ENCODE data around the gene STRBP.
"Not testable (repeated sequence)": the region's sequence is repeated elsewhere in the genome, so short reads cannot be mapped to it uniquely, and the experiment has no call there.

STRBP gene

DNA sequence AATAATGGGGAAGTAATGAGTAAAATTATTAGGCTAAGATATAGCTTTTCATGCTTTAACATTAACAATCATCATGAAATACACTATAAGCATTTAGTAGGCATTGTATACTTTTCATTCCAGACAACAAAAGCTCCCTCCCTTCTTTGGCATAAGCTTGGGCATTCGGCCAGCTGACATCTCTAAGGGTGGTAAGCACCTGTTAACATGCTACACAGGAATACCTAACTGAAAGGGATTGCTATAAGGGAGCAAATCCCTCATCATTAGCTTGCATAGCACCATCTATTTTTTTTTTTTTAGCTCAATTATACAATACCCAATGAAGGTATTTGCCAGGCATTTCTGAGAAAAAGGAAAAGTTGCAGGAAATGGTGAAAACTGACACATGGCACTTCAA, 16.6 kb downstream of the STRBP start:
- Histone ChIP-seq H3F3A (ENCODE audit: insufficient read depth, low read length) (no peaks in the 10 kb centered on the region), H3K27ac (ENCODE audit: low read length) (no peak overlapping the region), H3K4me1 (ENCODE audit: low read length) (no peaks in the 10 kb centered on the region)

GRCh38 chr9:123251324-123251723, 17.1 kb downstream of the STRBP start:
- peaks cover 25% of the 10 kb centered on the region for H4K20me1 ChIP-seq (ENCODE audit: insufficient read depth, low read length)
- H3K4me1 ChIP-seq (ENCODE audit: low read length): no peaks in the 10 kb centered on the region
- no peaks in the 10 kb centered on the region for H3K27me3 ChIP-seq (replicated peaks; ENCODE audit: insufficient read depth, low read length)
- no peak overlapping the region for H3K4me3 ChIP-seq (ENCODE audit: low read length)
- TF ChIP-seq EZH2 (optimal IDR thresholded peaks at IDR 0.05; ENCODE audit: low read depth, low read length): no peak
- no peak for TF ChIP-seq EZH2phosphoT487 (IDR thresholded peaks at IDR 0.05; ENCODE audit: low read length)
- no peak for TF ChIP-seq CTCF (IDR thresholded peaks at IDR 0.05; ENCODE audit: low read length)
- no peaks in the 10 kb centered on the region for H3F3A ChIP-seq (ENCODE audit: insufficient read depth, low read length)
- H3K36me3 ChIP-seq (replicated peaks; ENCODE audit: insufficient read depth, low read length): no peaks in the 10 kb centered on the region
- H3K79me2 ChIP-seq (ENCODE audit: low read length): peaks cover 98% of the 10 kb centered on the region
- H3K9ac ChIP-seq (ENCODE audit: low read length): no peak overlapping the region
- no peak overlapping the region for H3K4me2 ChIP-seq (ENCODE audit: low read depth, low read length)
- H2AFZ ChIP-seq (ENCODE audit: low read length): no peak overlapping the region
- no peaks in the 10 kb centered on the region for H3K9me2 ChIP-seq (replicated peaks; ENCODE audit: insufficient read depth, low read length)
- H3K9me3 ChIP-seq (replicated peaks; ENCODE audit: insufficient read depth, low read length): no peaks in the 10 kb centered on the region
- no peak overlapping the region for H3K27ac ChIP-seq (ENCODE audit: low read length)
- no peak for DNase-seq

More for the DNA sequence above, 16.6 kb downstream of the STRBP start:
- Histone ChIP-seq H3K9ac (ENCODE audit: low read length) (no peak overlapping the region), H2AFZ (ENCODE audit: low read length) (no peak overlapping the region), H3K9me3 (replicated peaks; ENCODE audit: insufficient read depth, low read length) (no peaks in the 10 kb centered on the region), H3K79me2 (ENCODE audit: low read length) (peaks cover 98% of the 10 kb centered on the region), H3K4me3 (ENCODE audit: low read length) (no peak overlapping the region), H3K27me3 (replicated peaks; ENCODE audit: insufficient read depth, low read length) (no peaks in the 10 kb centered on the region), H3K36me3 (replicated peaks; ENCODE audit: insufficient read depth, low read length) (no peaks in the 10 kb centered on the region), H3K9me2 (replicated peaks; ENCODE audit: insufficient read depth, low read length) (no peaks in the 10 kb centered on the region), H3K4me2 (ENCODE audit: low read depth, low read length) (no peak overlapping the region), H4K20me1 (ENCODE audit: insufficient read depth, low read length) (peaks cover 25% of the 10 kb centered on the region)
- no peak for TF ChIP-seq CTCF (IDR thresholded peaks at IDR 0.05; ENCODE audit: low read length)
- TF ChIP-seq EZH2 (optimal IDR thresholded peaks at IDR 0.05; ENCODE audit: low read depth, low read length): no peak
- no peak for TF ChIP-seq EZH2phosphoT487 (IDR thresholded peaks at IDR 0.05; ENCODE audit: low read length)
- no peak for DNase-seq

DNA sequence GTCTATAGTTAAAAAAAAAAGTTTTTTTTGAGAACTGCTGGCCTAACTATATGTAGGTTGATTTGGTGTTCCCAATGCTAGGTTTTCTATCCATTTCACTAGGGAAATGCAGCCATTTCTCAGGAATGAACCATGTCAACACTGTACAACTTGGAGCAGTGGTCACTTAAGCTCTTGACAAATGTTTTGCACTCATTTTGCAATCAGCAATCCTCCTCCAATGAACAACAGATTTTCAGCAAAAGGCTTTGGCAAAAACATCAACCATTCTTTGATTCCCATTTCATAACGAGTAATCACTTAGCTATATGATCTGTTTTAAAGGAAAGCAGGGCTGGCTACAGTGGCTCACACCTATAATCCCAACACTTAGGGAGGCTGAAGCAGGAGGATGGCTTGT, 17.9 kb downstream of the STRBP start:
- peaks cover 98% of the 10 kb centered on the region for H3K79me2 ChIP-seq (ENCODE audit: low read length)
- H3K27ac ChIP-seq (ENCODE audit: low read length): no peak overlapping the region
- H3K4me3 ChIP-seq (ENCODE audit: low read length): no peak overlapping the region
- no peaks in the 10 kb centered on the region for H3K4me1 ChIP-seq (ENCODE audit: low read length)
- TF ChIP-seq EZH2phosphoT487 (IDR thresholded peaks at IDR 0.05; ENCODE audit: low read length): no peak
- no peak for TF ChIP-seq CTCF (IDR thresholded peaks at IDR 0.05; ENCODE audit: low read length)
- TF ChIP-seq EZH2 (optimal IDR thresholded peaks at IDR 0.05; ENCODE audit: low read depth, low read length): no peak
- no peak for DNase-seq
- H3K27me3 ChIP-seq (replicated peaks; ENCODE audit: insufficient read depth, low read length): no peaks in the 10 kb centered on the region
- H2AFZ ChIP-seq (ENCODE audit: low read length): no peak overlapping the region
- H4K20me1 ChIP-seq (ENCODE audit: insufficient read depth, low read length): peaks cover 18% of the 10 kb centered on the region
- H3K4me2 ChIP-seq (ENCODE audit: low read depth, low read length): no peak overlapping the region
- H3K36me3 ChIP-seq (replicated peaks; ENCODE audit: insufficient read depth, low read length): no peaks in the 10 kb centered on the region
- no peaks in the 10 kb centered on the region for H3K9me2 ChIP-seq (replicated peaks; ENCODE audit: insufficient read depth, low read length)
- no peak overlapping the region for H3K9ac ChIP-seq (ENCODE audit: low read length)
- no peaks in the 10 kb centered on the region for H3K9me3 ChIP-seq (replicated peaks; ENCODE audit: insufficient read depth, low read length)
- no peaks in the 10 kb centered on the region for H3F3A ChIP-seq (ENCODE audit: insufficient read depth, low read length)

GRCh38 chr9:123249162-123249561, 19.2 kb downstream of the STRBP start:
- not testable (repeated sequence) for H3K4me2 ChIP-seq (ENCODE audit: low read depth, low read length); H3K4me3 ChIP-seq (ENCODE audit: low read length); H3K27me3 ChIP-seq (replicated peaks; ENCODE audit: insufficient read depth, low read length); H3K9me2 ChIP-seq (replicated peaks; ENCODE audit: insufficient read depth, low read length); H3K27ac ChIP-seq (ENCODE audit: low read length); H3K36me3 ChIP-seq (replicated peaks; ENCODE audit: insufficient read depth, low read length); H2AFZ ChIP-seq (ENCODE audit: low read length); H3K9ac ChIP-seq (ENCODE audit: low read length); H3K9me3 ChIP-seq (replicated peaks; ENCODE audit: insufficient read depth, low read length); H3K4me1 ChIP-seq (ENCODE audit: low read length); DNase-seq; H3F3A ChIP-seq (ENCODE audit: insufficient read depth, low read length)
- Histone ChIP-seq H4K20me1 (ENCODE audit: insufficient read depth, low read length) (peaks cover 11% of the 10 kb centered on the region), H3K79me2 (ENCODE audit: low read length) (peaks cover 98% of the 10 kb centered on the region)
